Measurements from ENCODE around the gene KCNE1.
"Not testable (repeated sequence)": the region's sequence is repeated elsewhere in the genome, so short reads cannot be mapped to it uniquely, and the experiment has no call there.

Gene KCNE1

GRCh38 chr21:34406102-34406501 lies 105.9 kb downstream of the KCNE1 start:
- DNase-seq: not testable (repeated sequence)

- DNase-seq: not testable (repeated sequence)
Measured at GRCh38 chr21:34405686-34406085, 106.3 kb downstream of the KCNE1 start.

GRCh38 chr21:34404742-34405141 lies 107.3 kb downstream of the KCNE1 start:
- not testable (repeated sequence) for DNase-seq

GRCh38 chr21:34400522-34400921 lies 111.5 kb downstream of the KCNE1 start:
- not testable (repeated sequence) for DNase-seq

All from activated CD4-positive, alpha-beta T cell treated with anti-CD3 and anti-CD28 coated beads, Interleukin-2, amount 50 U/mL, for 48 hours (primary cell).